Renal cortex interstitium (tissue), 11 donors: ENCODE measurements around the gene IFIT3. TPM values are rescaled to one million over a fixed set of nuclear protein-coding genes. Genes with fewer than 3 reads are reported as not detected.
A peak's percentile ranks its signal among the peaks of the same experiment; 100 is the strongest.

ENCODE experiments used
- DNase-seq, 11 donors: peaks; one replicate each; pipeline ENCODE4 v3.0.0-alpha.2; 2013; ENCODE audit warnings: low read depth in 9 of 11, low spot score in 4 of 11; ENCODE audit errors: extremely low read depth in 1 of 11
- polyA plus RNA-seq, 3 donors: library from polyadenylated mRNA; unstranded; fragments of 120-200 nt; gene quantifications; one replicate each; pipeline ENCODE4 v1.2.1, GENCODE V29; 2013; ENCODE audit not compliant: insufficient read length in 3 of 3

The IFIT3 gene
- polyA plus RNA-seq, 3 donors, result 13.7 to 16.6 (median 15.9) TPM

- DNase-seq, result no peak
These were observed 41.6 kb downstream of the IFIT3 start for GRCh38 chr10:89369156-89370105.

DNA sequence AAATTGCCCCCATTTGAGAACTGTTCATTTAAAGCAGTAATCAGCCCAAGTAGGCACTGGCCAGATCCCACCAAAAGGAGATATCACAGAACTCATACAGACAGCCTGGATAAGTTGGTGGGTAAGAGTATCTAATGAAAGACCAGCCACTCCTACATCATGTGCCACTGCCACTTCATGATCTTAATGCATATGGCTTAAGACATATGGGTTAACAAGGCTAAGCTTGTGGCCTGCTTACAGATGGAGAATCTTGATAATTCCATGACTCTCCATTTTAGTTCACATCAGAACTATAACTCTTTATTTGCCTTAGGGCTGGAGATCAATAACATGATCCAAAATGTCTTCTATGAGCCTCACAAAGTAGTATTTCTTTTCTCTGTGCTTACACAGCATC is 43.3 kb downstream of the IFIT3 start:
- no peak for DNase-seq

DNA sequence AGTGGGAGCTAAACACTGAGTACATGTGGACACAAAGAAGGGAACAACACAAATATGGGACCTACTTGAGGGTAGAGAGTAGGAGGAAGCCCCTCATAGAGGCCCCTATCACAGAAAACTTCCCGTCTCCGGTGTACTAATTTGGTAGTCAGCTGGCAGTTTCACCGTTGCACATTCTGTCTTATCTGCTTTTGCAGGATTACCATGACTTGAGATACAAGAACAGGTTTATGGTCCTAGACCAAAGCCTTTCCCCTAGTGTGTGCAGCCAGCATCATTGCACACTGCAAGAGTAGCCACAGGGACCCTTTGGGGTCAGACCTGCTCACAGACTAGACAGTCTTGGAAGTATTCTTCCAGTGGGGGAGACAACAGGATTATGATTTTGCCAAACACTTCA is 44.2 kb downstream of the IFIT3 start:
- DNase-seq, result no peak

GRCh38 chr10:89373916-89374711 is 46.3 kb downstream of the IFIT3 start:
- peak in 2 of 11 donors; percentile 33 to 42 for DNase-seq

DNA sequence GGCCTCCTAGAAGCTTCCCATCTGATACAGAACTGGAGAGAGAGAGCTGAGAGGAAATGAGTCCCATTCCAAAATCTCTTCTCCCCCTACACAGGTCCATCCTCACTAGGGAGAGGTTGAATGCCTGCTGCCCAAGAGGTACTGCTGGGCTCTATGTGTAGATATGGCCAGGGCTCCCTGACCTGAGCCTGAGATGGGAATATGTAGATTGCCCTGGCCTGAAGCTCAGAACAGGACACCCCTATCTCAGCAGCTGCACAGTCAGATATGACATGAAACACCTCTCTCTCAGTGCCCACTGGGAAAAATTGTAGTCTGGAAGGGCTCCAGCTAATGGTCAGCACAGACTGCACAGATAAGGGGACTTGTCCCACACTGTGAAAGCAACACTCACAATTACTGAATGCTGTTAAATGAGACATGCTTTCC is 46.9 kb downstream of the IFIT3 start:
- no peak for DNase-seq

GRCh38 chr10:89377705-89378637 is 50.2 kb downstream of the IFIT3 start, which contains the start of gene IFIT1B:
Gene IFIT1B, plus strand, starts transcription at chr10:89378056. Its CDS starts 80 bp downstream, at chr10:89378136.
- no peak for DNase-seq

DNA sequence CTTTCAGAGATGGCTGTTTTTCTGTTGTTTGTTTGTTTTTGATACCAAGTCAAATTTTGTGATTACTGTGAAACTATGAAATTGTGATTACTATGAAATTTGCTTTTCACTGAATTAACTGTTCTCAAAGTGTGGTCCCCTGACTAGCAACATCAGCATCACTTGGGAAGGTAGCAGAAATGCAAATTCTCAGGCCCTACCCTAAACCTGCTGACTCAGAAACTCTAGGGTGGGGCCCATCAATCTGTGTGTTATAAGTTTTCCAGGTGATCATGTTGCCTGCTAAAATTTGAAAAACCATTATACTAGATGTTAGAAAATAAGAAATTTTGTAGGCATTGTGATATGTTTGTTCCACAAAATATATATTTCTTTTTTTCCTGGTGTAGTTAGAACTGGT is 51.3 kb downstream of the IFIT3 start:
- DNase-seq, result no peak

GRCh38 chr10:89382757-89383156 is 55.0 kb downstream of the IFIT3 start:
- DNase-seq, result no peak

- no peak for DNase-seq
These were observed 56.9 kb downstream of the IFIT3 start for GRCh38 chr10:89384474-89385340.

GRCh38 chr10:89388806-89389205 is 61.0 kb downstream of the IFIT3 start:
- DNase-seq, result no peak

- no peak for DNase-seq
These were observed 61.5 kb downstream of the IFIT3 start for GRCh38 chr10:89389254-89389653.

Other genes starting within 250 kb of the IFIT3 start
- gene CH25H, start 120.7 kb upstream of the IFIT3 start, polyA plus RNA-seq, result under 1 TPM; 0.20 to 0.23 (median 0.22) TPM
- 10 to 100 TPM; 44.1 to 57.6 (median 47.9) TPM for gene LIPA, start 76.2 kb upstream of the IFIT3 start, polyA plus RNA-seq
- 1 to 10 TPM; 7.5 to 9.2 (median 8.8) TPM for gene IFIT2, start 26.0 kb upstream of the IFIT3 start, polyA plus RNA-seq
- gene IFIT1B, start 50.1 kb downstream of the IFIT3 start, polyA plus RNA-seq, result under 1 TPM; 0.10 to 0.11 (median 0.11) TPM
- 10 to 100 TPM; 13.9 to 23.7 (median 21.4) TPM for gene IFIT1, start 64.6 kb downstream of the IFIT3 start, polyA plus RNA-seq
- gene IFIT5, start 86.6 kb downstream of the IFIT3 start, polyA plus RNA-seq, result 10 to 100 TPM; 14.6 to 21.0 (median 17.7) TPM
- 10 to 100 TPM; 22.1 to 32.0 (median 30.7) TPM for gene SLC16A12, start 207.6 kb downstream of the IFIT3 start, polyA plus RNA-seq